RWPE1 (cell line): ENCODE data around the gene BCL11A.

Experiments
- CTCF ChIA-PET: fragments of 350-600 bp; sonication (Branson Sonifier 250); formaldehyde crosslinking; extraction: SDS; loops from one replicate; lab custom pipeline; 2021; lab: Yijun Ruan, JAX
- POLR2A ChIA-PET: fragments of 400-600 bp; formaldehyde crosslinking; extraction: SDS; loops from one replicate; lab custom pipeline; 2020; ENCODE audit warnings: antibody characterized with exemption; ENCODE audit not compliant: low non-redundant PET; lab: Yijun Ruan, JAX
- DNase-seq: peaks from one replicate; pipeline ENCODE4 v3.0.0; 2012; ENCODE audit warnings: low spot score
- H3K27ac ChIP-seq: fragments of 450-650 bp; 2 replicates; pipeline ENCODE4 v1.5.1; 2017
- CTCF ChIP-seq: fragments of 450-650 bp; conservative IDR thresholded peaks from 2 replicates; pipeline ENCODE4 v1.5.1; 2017; ENCODE audit warnings: low read depth, mild to moderate bottlenecking

Gene BCL11A

GRCh38 chr2:60577682-60578283 is 24.3 kb upstream of the BCL11A start:
- no peak for DNase-seq
- CTCF ChIA-PET = no interaction called here
- TF ChIP-seq CTCF = no peak
- POLR2A ChIA-PET = no interaction called here
- no peak overlapping the region for H3K27ac ChIP-seq

- no peak overlapping the region for H3K27ac ChIP-seq
- no peak for DNase-seq
- TF ChIP-seq CTCF = no peak
- ChIA-PET CTCF (no interaction called here), POLR2A (no interaction called here)
Observed at GRCh38 chr2:60573251-60573650, 19.8 kb upstream of the BCL11A start.

- DNase-seq = no peak
- no peak overlapping the region for H3K27ac ChIP-seq
- ChIA-PET CTCF (interaction anchor here (0.5 to 2.8 kb wide), 5 partner anchors 9 to 1350 kb away, joined by 3 to 13 read pairs (median 3); no protein-coding TSS in a partner anchor), POLR2A (no interaction called here)
- no peak for TF ChIP-seq CTCF
Observed at GRCh38 chr2:60570251-60570650, 16.8 kb upstream of the BCL11A start.

- TF ChIP-seq CTCF = no peak
- no peak for DNase-seq
- CTCF ChIA-PET = interaction anchor here (0.6 to 2.8 kb wide), 4 partner anchors 9 to 658 kb away, joined by 3 to 13 read pairs (median 4); no protein-coding TSS in a partner anchor
- no peak overlapping the region for H3K27ac ChIP-seq
- POLR2A ChIA-PET = no interaction called here
Observed at GRCh38 chr2:60569680-60570111, 16.2 kb upstream of the BCL11A start.

- CTCF ChIA-PET = interaction anchor here (0.6 to 1.6 kb wide), 2 partner anchors 14 to 1374 kb away, joined by 3 to 4 read pairs; no protein-coding TSS in a partner anchor
- no peak overlapping the region for H3K27ac ChIP-seq
- TF ChIP-seq CTCF = no peak
- no peak for DNase-seq
- POLR2A ChIA-PET = no interaction called here
Observed at GRCh38 chr2:60567919-60568768, 14.7 kb upstream of the BCL11A start.

- POLR2A ChIA-PET = no interaction called here
- DNase-seq = no peak
- CTCF ChIA-PET = interaction anchor here (1.4 kb wide), 1 partner anchor 12 kb away, joined by 4 read pairs; no protein-coding TSS in a partner anchor
Observed at GRCh38 chr2:60567096-60567495, 13.6 kb upstream of the BCL11A start.

More at GRCh38 chr2:60567096-60567495, 13.6 kb upstream of the BCL11A start:
- H3K27ac ChIP-seq = no peak overlapping the region
- no peak for TF ChIP-seq CTCF
